CD4-positive, alpha-beta T cell (primary cell): ENCODE data around the gene TRAF3. TPM values are rescaled to one million over a fixed set of nuclear protein-coding genes. Genes with fewer than 3 reads are reported as not detected.
"Not testable (repeated sequence)": the region's sequence is repeated elsewhere in the genome, so short reads cannot be mapped to it uniquely, and the experiment has no call there.

Experiments used
- ATAC-seq: fragments of 200-7000 bp; cut with Tn5 transposase; one replicate; pipeline ENCODE4 v1.10.0; 2022; ENCODE audit warnings: mild to moderate bottlenecking; ENCODE audit not compliant: poor library complexity
- CTCF ChIA-PET: fragments of 350-600 bp; sonication (Branson Sonifier 250); formaldehyde crosslinking; loops from one replicate; lab custom pipeline; 2021; ENCODE audit warnings: antibody characterized with exemption, inconsistent platforms; lab: Charles Lee
- POLR2A ChIA-PET: fragments of 350-600 bp; sonication (Branson Sonifier 250); formaldehyde crosslinking; loops from one replicate; lab custom pipeline; 2021; ENCODE audit warnings: antibody characterized with exemption, inconsistent platforms; lab: Charles Lee
- DNase-seq, 14 experiments: peaks; one replicate each; pipeline ENCODE4 v3.0.0-alpha.2; 2013 to 2020; ENCODE audit warnings: mixed read lengths in 2 of 14
- H3K27ac ChIP-seq, 2 donors: one replicate each; pipeline versions ENCODE4 v1.5.1 to v1.7.0; 2013; ENCODE audit warnings: low read length in 2 of 2, low read depth in 1 of 2, mild to moderate bottlenecking in 1 of 2
- H3K27me3 ChIP-seq, 2 experiments: 1 replicate in 1 of 2; 2 replicates in 1 of 2; pipeline versions ENCODE4 v1.6.1 to v1.7.0; 2013; ENCODE audit warnings: low read length in 2 of 2, control low read depth in 1 of 2, mild to moderate bottlenecking in 1 of 2, moderate library complexity in 1 of 2; ENCODE audit not compliant: insufficient read depth in 2 of 2, control insufficient read depth in 1 of 2
- H3K36me3 ChIP-seq: one replicate; pipeline ENCODE4 v1.6.1; 2013; ENCODE audit warnings: low read length, control low read depth; ENCODE audit not compliant: insufficient read depth
- H3K4me1 ChIP-seq: one replicate; pipeline ENCODE4 v1.6.1; 2013; ENCODE audit warnings: low read length, control low read depth; ENCODE audit not compliant: insufficient read depth
- H3K4me3 ChIP-seq: one replicate; pipeline ENCODE4 v1.5.1; 2013; ENCODE audit warnings: mild to moderate bottlenecking, low read length, moderate library complexity
- H3K9me3 ChIP-seq, 2 experiments: 1 replicate in 1 of 2; 2 replicates in 1 of 2; pipeline versions ENCODE4 v1.6.1 to v1.7.0; 2013; ENCODE audit warnings: low read length in 2 of 2, mild to moderate bottlenecking in 2 of 2, control low read depth in 1 of 2, moderate library complexity in 1 of 2; ENCODE audit not compliant: control insufficient read depth in 1 of 2, insufficient read depth in 1 of 2
- H3K27ac Mint-ChIP-seq: one replicate; pipeline ENCODE4 v1.8.0; 2020; ENCODE audit warnings: mixed read lengths
- H3K27me3 Mint-ChIP-seq: one replicate; pipeline ENCODE4 v1.8.0; 2021; ENCODE audit warnings: mixed read lengths
- H3K36me3 Mint-ChIP-seq: one replicate; pipeline ENCODE4 v1.8.0; 2021; ENCODE audit warnings: low read depth, mixed read lengths
- H3K4me1 Mint-ChIP-seq: one replicate; pipeline ENCODE4 v1.8.0; 2021; ENCODE audit warnings: low read depth, mixed read lengths
- H3K4me3 Mint-ChIP-seq: one replicate; pipeline ENCODE4 v1.8.0; 2020; ENCODE audit warnings: mild to moderate bottlenecking, mixed read lengths
- H3K9me3 Mint-ChIP-seq: one replicate; pipeline ENCODE4 v1.8.0; 2020; ENCODE audit warnings: mixed read lengths
- CTCF ChIP-seq: fragments of 200-600 bp; IDR thresholded peaks from one replicate; pipeline ENCODE4 v1.8.0; 2022; ENCODE audit warnings: antibody characterized with exemption, mild to moderate bottlenecking
- intact Hi-C, 2 experiments: fragments of 100-400 bp; cut with DNase I in 1 of 2; cut with micrococcal nuclease in 1 of 2; formaldehyde crosslinking; loops; one replicate each; pipeline versions ENCODE4 v1.15.1 to v1.9.0; 2023 to 2025; cut with DNase I, micrococcal nuclease
- total RNA-seq, 174 experiments: library from RNA in 2 of 174; stranded (reverse) in 2 of 174; gene quantifications; one replicate each; pipeline ENCODE4 v1.2.3 and lab custom pipeline; 2021 to 2026

The TRAF3 gene
- total RNA-seq, 2 experiments from 2014 or later: 27.1 to 32.4 TPM

- no peak for TF ChIP-seq CTCF
- Mint-ChIP-seq H3K27ac (no peak overlapping the region), H3K27me3 (no peaks in the 10 kb centered on the region), H3K4me1 (peaks cover 26% of the 10 kb centered on the region), H3K36me3 (peaks cover 75% of the 10 kb centered on the region), H3K9me3 (no peaks in the 10 kb centered on the region), H3K4me3 (no peak overlapping the region)
- Histone ChIP-seq H3K27ac (no peak overlapping the region), H3K4me3 (no peak overlapping the region), H3K27me3 (no peaks in the 10 kb centered on the region), H3K36me3 (peaks cover 38% of the 10 kb centered on the region), H3K4me1 (peaks cover 7% of the 10 kb centered on the region), H3K9me3 (no peaks in the 10 kb centered on the region)
- CTCF ChIA-PET: interaction anchor here (1.0 kb wide), 1 partner anchor 652 kb away, joined by 5 read pairs; no protein-coding TSS in a partner anchor
- intact Hi-C loops: no loop called here
- no peak for DNase-seq
- no peak for ATAC-seq
- POLR2A ChIA-PET: no interaction called here
Measured at GRCh38 chr14:102833991-102834390, 56.7 kb downstream of the TRAF3 start.

GRCh38 chr14:102835959-102836358, 58.7 kb downstream of the TRAF3 start:
- H3K27ac Mint-ChIP-seq: no peak overlapping the region
- ChIA-PET POLR2A (no interaction called here), CTCF (no interaction called here)

GRCh38 chr14:102837120-102837519, 59.9 kb downstream of the TRAF3 start:
- H3K4me3 ChIP-seq, POLR2A ChIA-PET, H3K4me1 Mint-ChIP-seq, H3K27me3 ChIP-seq, intact Hi-C loops, H3K4me3 Mint-ChIP-seq, H3K9me3 Mint-ChIP-seq, H3K4me1 ChIP-seq, ATAC-seq, CTCF ChIA-PET, H3K27ac Mint-ChIP-seq, H3K27me3 Mint-ChIP-seq, H3K9me3 ChIP-seq, DNase-seq, H3K27ac ChIP-seq: not testable (repeated sequence)
- H3K36me3 ChIP-seq: peaks cover 25% of the 10 kb centered on the region
- H3K36me3 Mint-ChIP-seq: peaks cover 64% of the 10 kb centered on the region

More at GRCh38 chr14:102835959-102836358, 58.7 kb downstream of the TRAF3 start:
- Histone ChIP-seq H3K9me3 (no peaks in the 10 kb centered on the region), H3K27me3 (no peaks in the 10 kb centered on the region), H3K36me3 (peaks cover 31% of the 10 kb centered on the region), H3K4me1 (peaks cover 2% of the 10 kb centered on the region), H3K27ac (no peak overlapping the region), H3K4me3 (no peak overlapping the region)
- ATAC-seq: no peak
- H3K4me1 Mint-ChIP-seq: peaks cover 14% of the 10 kb centered on the region
- no peak for TF ChIP-seq CTCF
- H3K27me3 Mint-ChIP-seq: no peaks in the 10 kb centered on the region
- no peak overlapping the region for H3K4me3 Mint-ChIP-seq
- intact Hi-C loops: no loop called here
- peaks cover 68% of the 10 kb centered on the region for H3K36me3 Mint-ChIP-seq
- H3K9me3 Mint-ChIP-seq: no peaks in the 10 kb centered on the region
- no peak for DNase-seq

GRCh38 chr14:102838501-102838900, 61.3 kb downstream of the TRAF3 start:
- no peaks in the 10 kb centered on the region for H3K27me3 ChIP-seq
- Mint-ChIP-seq H3K4me3 (no peak overlapping the region), H3K9me3 (no peaks in the 10 kb centered on the region), H3K4me1 (peaks cover 8% of the 10 kb centered on the region), H3K27me3 (no peaks in the 10 kb centered on the region), H3K27ac (no peak overlapping the region), H3K36me3 (peaks cover 55% of the 10 kb centered on the region)
- H3K4me1 ChIP-seq: no peaks in the 10 kb centered on the region
- ATAC-seq (no peak), DNase-seq (no peak)
- H3K9me3 ChIP-seq: no peaks in the 10 kb centered on the region
- no peak for TF ChIP-seq CTCF
- no peak overlapping the region for H3K4me3 ChIP-seq
- peaks cover 21% of the 10 kb centered on the region for H3K36me3 ChIP-seq
- no peak overlapping the region for H3K27ac ChIP-seq
- CTCF ChIA-PET: no interaction called here
- intact Hi-C loops: no loop called here
- POLR2A ChIA-PET: no interaction called here
